ENCODE measurements around the gene ZCCHC12.

- TF ChIP-seq CTCF (IDR thresholded peaks at IDR 0.05) (no peak), POLR2A (IDR thresholded peaks at IDR 0.05) (no peak)
These were observed 27.9 kb upstream of the ZCCHC12 start for GRCh38 chrX:118795528-118796280.

Data from adrenal gland (tissue), 5 donors.